Suprapubic skin (tissue), 4 donors: ENCODE data around the gene FBLN1. TPM values are rescaled to one million over a fixed set of nuclear protein-coding genes. Genes with fewer than 3 reads are reported as not detected.
A peak's percentile ranks its signal among the peaks of the same experiment; 100 is the strongest.

Experiments used
- DNase-seq, 2 donors: peaks; one replicate each; pipeline ENCODE4 v3.0.0-alpha.2; 2019; ENCODE audit warnings: low spot score in 2 of 2
- H3K27ac ChIP-seq: fragments of 200-600 bp; sonication (generic); one replicate; pipeline ENCODE4 v1.5.1; 2019
- H3K27me3 ChIP-seq: fragments of 200-600 bp; sonication (generic); one replicate; pipeline ENCODE4 v1.5.1; 2019
- H3K36me3 ChIP-seq: fragments of 200-600 bp; sonication (generic); one replicate; pipeline ENCODE4 v1.5.1; 2019
- H3K4me1 ChIP-seq: fragments of 200-600 bp; sonication (generic); one replicate; pipeline ENCODE4 v1.5.1; 2019
- H3K4me3 ChIP-seq: fragments of 200-600 bp; sonication (generic); one replicate; pipeline ENCODE4 v1.5.1; 2019; ENCODE audit warnings: mild to moderate bottlenecking
- H3K9me3 ChIP-seq: fragments of 200-600 bp; sonication (generic); one replicate; pipeline ENCODE4 v1.5.1; 2019
- CTCF ChIP-seq, 2 donors: fragments of 200-600 bp in 1 of 2; fragments of 450-650 bp in 1 of 2; sonication (generic) in 1 of 2; IDR thresholded peaks; one replicate each; pipeline ENCODE4 v1.5.1; 2016 to 2019; ENCODE audit warnings: antibody characterized with exemption in 2 of 2, mild to moderate bottlenecking in 1 of 2, moderate library complexity in 1 of 2
- EP300 ChIP-seq: sonication (generic); formaldehyde crosslinking; IDR thresholded peaks from one replicate; pipeline ENCODE4 v1.6.1; 2017; ENCODE audit warnings: antibody characterized with exemption
- POLR2A ChIP-seq, 2 donors: fragments of 450-650 bp; IDR thresholded peaks; one replicate each; pipeline ENCODE4 v1.6.1; 2017; ENCODE audit warnings: antibody characterized with exemption in 2 of 2, mild to moderate bottlenecking in 2 of 2, moderate library complexity in 2 of 2
- POLR2AphosphoS5 ChIP-seq, 3 donors: sonication (generic); formaldehyde crosslinking; IDR thresholded peaks; one replicate each; pipeline ENCODE4 v1.6.1; 2017; ENCODE audit warnings: antibody characterized with exemption in 3 of 3
- WGBS: methylation state at CpG from one replicate; pipeline ENCODE4 v1.1.5; 2018; 5-methylcytosine and 5-hydroxymethylcytosine counted together
- total RNA-seq, 4 donors: library from RNA; depleted of rRNA; stranded (reverse); fragments of >200 nt; gene quantifications; one replicate each; pipeline ENCODE4 v1.1.0, GENCODE V29; 2016

FBLN1 gene
- total RNA-seq, 4 donors from 2014 or later, result 111 to 174 (median 139) TPM

GRCh38 chr22:45626198-45626651, 123.5 kb downstream of the FBLN1 start:
- DNase-seq, result no peak
- TF ChIP-seq EP300 (no peak), CTCF (IDR thresholded peaks at IDR 0.05) (no peak), POLR2AphosphoS5 (IDR thresholded peaks at IDR 0.05) (no peak), POLR2A (IDR thresholded peaks at IDR 0.05) (no peak)
- Histone ChIP-seq H3K36me3 (no peaks in the 10 kb centered on the region), H3K4me3 (peak overlapping the region; percentile 7), H3K9me3 (no peaks in the 10 kb centered on the region), H3K27me3 (peaks cover 19% of the 10 kb centered on the region), H3K27ac (no peak overlapping the region), H3K4me1 (peaks cover 16% of the 10 kb centered on the region)
- 48% methylated on average over 22 of the region's 22 CpGs for WGBS

- peaks cover 28% of the 10 kb centered on the region for H3K27me3 ChIP-seq
- no peak overlapping the region for H3K27ac ChIP-seq
- no peak overlapping the region for H3K4me3 ChIP-seq
- H3K4me1 ChIP-seq, result peaks cover 16% of the 10 kb centered on the region
- TF ChIP-seq CTCF (IDR thresholded peaks at IDR 0.05), result no peak
- no peak for TF ChIP-seq EP300
- no peak for TF ChIP-seq POLR2AphosphoS5 (IDR thresholded peaks at IDR 0.05)
- H3K36me3 ChIP-seq, result no peaks in the 10 kb centered on the region
- WGBS, result 89% methylated on average over 22 of the region's 22 CpGs
- no peaks in the 10 kb centered on the region for H3K9me3 ChIP-seq
- DNase-seq, result no peak
Observed at GRCh38 chr22:45627489-45628233, 125.0 kb downstream of the FBLN1 start.

DNA sequence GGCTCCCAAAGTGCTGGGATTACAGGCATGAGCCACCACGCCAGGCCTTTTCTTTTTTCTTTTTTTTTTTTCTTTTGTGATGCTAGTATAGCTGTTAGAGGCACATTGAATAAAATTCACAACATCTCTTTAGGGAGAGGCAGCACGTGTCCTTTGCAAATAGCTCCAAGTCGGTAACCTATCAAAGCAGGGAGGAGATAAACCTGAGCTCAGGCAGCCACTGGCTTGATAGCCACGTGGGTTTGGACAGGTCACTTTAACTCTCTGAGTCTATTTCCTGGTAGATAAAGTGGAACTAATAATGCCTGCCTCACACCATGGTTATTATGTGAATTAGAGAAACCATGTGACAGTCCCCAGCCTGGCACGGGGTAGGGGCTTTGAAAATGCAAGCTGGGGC, 125.8 kb downstream of the FBLN1 start:
- no peak for DNase-seq
- 75% methylated on average over 5 of the region's 5 CpGs for WGBS
- Histone ChIP-seq H3K27me3 (peaks cover 28% of the 10 kb centered on the region), H3K4me3 (no peak overlapping the region), H3K9me3 (no peaks in the 10 kb centered on the region), H3K36me3 (no peaks in the 10 kb centered on the region), H3K27ac (no peak overlapping the region), H3K4me1 (peaks cover 22% of the 10 kb centered on the region)
- TF ChIP-seq CTCF (IDR thresholded peaks at IDR 0.05), result no peak
- TF ChIP-seq EP300, result no peak
- no peak for TF ChIP-seq POLR2AphosphoS5 (IDR thresholded peaks at IDR 0.05)
- TF ChIP-seq POLR2A (IDR thresholded peaks at IDR 0.05), result no peak

- no peak overlapping the region for H3K27ac ChIP-seq
Observed at GRCh38 chr22:45629469-45630089, 126.9 kb downstream of the FBLN1 start.

More at GRCh38 chr22:45629469-45630089, 126.9 kb downstream of the FBLN1 start:
- H3K4me1 ChIP-seq, result peaks cover 19% of the 10 kb centered on the region
- no peaks in the 10 kb centered on the region for H3K9me3 ChIP-seq
- H3K36me3 ChIP-seq, result no peaks in the 10 kb centered on the region
- no peak overlapping the region for H3K4me3 ChIP-seq
- no peak for DNase-seq
- peaks cover 30% of the 10 kb centered on the region for H3K27me3 ChIP-seq
- WGBS, result 74% methylated on average over 14 of the region's 15 CpGs
- TF ChIP-seq POLR2A (IDR thresholded peaks at IDR 0.05) (no peak), POLR2AphosphoS5 (IDR thresholded peaks at IDR 0.05) (no peak), CTCF (IDR thresholded peaks at IDR 0.05) (no peak), EP300 (no peak)
